Osteocyte (in vitro differentiated cells): ENCODE results near the gene STOML2. TPM values are rescaled to one million over a fixed set of nuclear protein-coding genes. Genes with fewer than 3 reads are reported as not detected.
A peak's percentile ranks its signal among the peaks of the same experiment; 100 is the strongest.

Source experiments
- DNase-seq: peaks from one replicate; pipeline ENCODE4 v3.0.0; 2021; ENCODE audit warnings: mixed read lengths; ENCODE audit not compliant: unreplicated experiment; ENCODE audit errors: extremely low spot score
- H3K27ac Mint-ChIP-seq: one replicate; pipeline ENCODE4 v1.8.0; 2021; ENCODE audit warnings: mild to moderate bottlenecking, mixed read lengths; ENCODE audit not compliant: unreplicated experiment
- H3K27me3 Mint-ChIP-seq: one replicate; pipeline ENCODE4 v1.8.0; 2021; ENCODE audit warnings: mixed read lengths; ENCODE audit not compliant: unreplicated experiment
- H3K36me3 Mint-ChIP-seq: one replicate; pipeline ENCODE4 v1.8.0; 2021; ENCODE audit warnings: mixed read lengths; ENCODE audit not compliant: unreplicated experiment
- H3K4me1 Mint-ChIP-seq: one replicate; pipeline ENCODE4 v1.8.0; 2021; ENCODE audit warnings: mixed read lengths; ENCODE audit not compliant: unreplicated experiment
- H3K4me3 Mint-ChIP-seq: one replicate; pipeline ENCODE4 v1.8.0; 2021; ENCODE audit warnings: mild to moderate bottlenecking, moderate library complexity, mixed read lengths; ENCODE audit not compliant: unreplicated experiment
- H3K9me3 Mint-ChIP-seq: one replicate; pipeline ENCODE4 v1.8.0; 2021; ENCODE audit warnings: mixed read lengths; ENCODE audit not compliant: unreplicated experiment
- total RNA-seq: library from RNA; stranded (reverse); gene quantifications from 2 replicates; pipeline ENCODE4 v1.2.1, GENCODE V29; 2021
- TF ChIP-seq, protein P1 (sequence below): fragments of 200-600 bp; sonication (generic); IDR thresholded peaks from 2 replicates; pipeline ENCODE4 v1.5.0; 2021; ENCODE audit warnings: antibody characterized with exemption, mild to moderate bottlenecking, moderate library complexity

Gene STOML2
- total RNA-seq, 1 donor from 2014 or later = 104 TPM

GRCh38 chr9:35054185-35054835 lies 48.6 kb downstream of the STOML2 start:
- Mint-ChIP-seq H3K9me3 (no peaks in the 10 kb centered on the region), H3K4me3 (no peak overlapping the region), H3K27me3 (no peaks in the 10 kb centered on the region), H3K36me3 (peaks cover 73% of the 10 kb centered on the region), H3K27ac (no peak overlapping the region), H3K4me1 (no peaks in the 10 kb centered on the region)
- DNase-seq = no peak
- TF ChIP-seq, protein P1, sequence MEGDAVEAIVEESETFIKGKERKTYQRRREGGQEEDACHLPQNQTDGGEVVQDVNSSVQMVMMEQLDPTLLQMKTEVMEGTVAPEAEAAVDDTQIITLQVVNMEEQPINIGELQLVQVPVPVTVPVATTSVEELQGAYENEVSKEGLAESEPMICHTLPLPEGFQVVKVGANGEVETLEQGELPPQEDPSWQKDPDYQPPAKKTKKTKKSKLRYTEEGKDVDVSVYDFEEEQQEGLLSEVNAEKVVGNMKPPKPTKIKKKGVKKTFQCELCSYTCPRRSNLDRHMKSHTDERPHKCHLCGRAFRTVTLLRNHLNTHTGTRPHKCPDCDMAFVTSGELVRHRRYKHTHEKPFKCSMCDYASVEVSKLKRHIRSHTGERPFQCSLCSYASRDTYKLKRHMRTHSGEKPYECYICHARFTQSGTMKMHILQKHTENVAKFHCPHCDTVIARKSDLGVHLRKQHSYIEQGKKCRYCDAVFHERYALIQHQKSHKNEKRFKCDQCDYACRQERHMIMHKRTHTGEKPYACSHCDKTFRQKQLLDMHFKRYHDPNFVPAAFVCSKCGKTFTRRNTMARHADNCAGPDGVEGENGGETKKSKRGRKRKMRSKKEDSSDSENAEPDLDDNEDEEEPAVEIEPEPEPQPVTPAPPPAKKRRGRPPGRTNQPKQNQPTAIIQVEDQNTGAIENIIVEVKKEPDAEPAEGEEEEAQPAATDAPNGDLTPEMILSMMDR = no peak

GRCh38 chr9:35051069-35051967 lies 51.6 kb downstream of the STOML2 start:
- no peaks in the 10 kb centered on the region for H3K9me3 Mint-ChIP-seq
- no peaks in the 10 kb centered on the region for H3K27me3 Mint-ChIP-seq
- H3K4me1 Mint-ChIP-seq = no peaks in the 10 kb centered on the region
- H3K36me3 Mint-ChIP-seq = peaks cover 55% of the 10 kb centered on the region
- peak overlapping the region; percentile 2 for H3K27ac Mint-ChIP-seq
- TF ChIP-seq, protein P1 = peak; percentile 53
- DNase-seq = no peak
- no peak overlapping the region for H3K4me3 Mint-ChIP-seq

Other genes starting within 250 kb of the STOML2 start
- gene PHF24, start 144.8 kb downstream of the STOML2 start, total RNA-seq = not detected in 2 replicates
- 6.8 TPM in 2 replicates for gene DNAJB5, start 113.4 kb downstream of the STOML2 start, total RNA-seq
- 254 and 268 TPM in 2 replicates for gene VCP, start 30.5 kb downstream of the STOML2 start, total RNA-seq
- gene FANCG, start 23.2 kb downstream of the STOML2 start, total RNA-seq = 22.7 and 27.9 TPM in 2 replicates
- gene PIGO, start 6.5 kb downstream of the STOML2 start, total RNA-seq = 29.9 and 33.9 TPM in 2 replicates
- gene ATOSB, start 12.7 kb upstream of the STOML2 start, total RNA-seq = 26.8 and 30.3 TPM in 2 replicates
- 24.5 and 24.9 TPM in 2 replicates for gene UNC13B, start 58.9 kb upstream of the STOML2 start, total RNA-seq